IMR-90 (cell line): Measurements from ENCODE around the gene SIM2. TPM values are rescaled to one million over a fixed set of nuclear protein-coding genes. Genes with fewer than 3 reads are reported as not detected.
A peak's percentile ranks its signal among the peaks of the same experiment; 100 is the strongest.

Experiments
- ATAC-seq: fragments of 200-7000 bp; cut with Tn5 transposase; 2 replicates; pipeline ENCODE4 v1.9.1; 2020; ENCODE audit warnings: low read depth, mild to moderate bottlenecking, moderate library complexity
- BruUV-seq: library from RNA; stranded (reverse); fragments of 400-500 nt; replicated peaks from 2 replicates; lab custom pipeline; 2021; lab: Mats Ljungman, UMichigan
- CTCF ChIA-PET: fragments of 300-600 bp; formaldehyde crosslinking; extraction: SDS; loops from one replicate; lab custom pipeline; 2021; ENCODE audit warnings: antibody characterized with exemption; lab: Yijun Ruan, JAX
- POLR2A ChIA-PET: fragments of 300-600 bp; sonication (Branson Sonifier 250); formaldehyde crosslinking; loops from one replicate; lab custom pipeline; 2022; ENCODE audit warnings: antibody characterized with exemption; ENCODE audit not compliant: unreplicated experiment; lab: Charles Lee
- DNase-seq: peaks from one replicate; pipeline ENCODE4 v3.0.0; 2013
- H2AFZ ChIP-seq: replicated peaks from 2 replicates; pipeline ENCODE3; 2013; ENCODE audit warnings: low read length, mild to moderate bottlenecking; ENCODE audit not compliant: poor library complexity
- H2AK5ac ChIP-seq: 2 replicates; pipeline ENCODE4 v1.6.1; 2013; ENCODE audit warnings: low read depth, low read length, inconsistent platforms
- H2AK9ac ChIP-seq: replicated peaks from 2 replicates; pipeline ENCODE3; 2013; ENCODE audit warnings: mild to moderate bottlenecking, low read depth, low read length, moderate library complexity; ENCODE audit not compliant: poor library complexity
- H2BK120ac ChIP-seq: 2 replicates; pipeline ENCODE4 v1.6.1; 2013; ENCODE audit warnings: low read depth, low read length, inconsistent platforms
- H2BK15ac ChIP-seq: 3 replicates; pipeline ENCODE4 v1.6.1; 2013; ENCODE audit warnings: low read depth, low read length, inconsistent platforms
- H2BK20ac ChIP-seq: 2 replicates; pipeline ENCODE4 v1.6.1; 2013; ENCODE audit warnings: low read depth, mild to moderate bottlenecking, inconsistent platforms, low read length, moderate library complexity
- H2BK5ac ChIP-seq: 2 replicates; pipeline ENCODE4 v1.6.1; 2013; ENCODE audit warnings: mild to moderate bottlenecking, low read depth, low read length, inconsistent platforms; ENCODE audit not compliant: poor library complexity, severe bottlenecking
- H3K14ac ChIP-seq: replicated peaks from 2 replicates; pipeline ENCODE4 v1.6.1; 2013; ENCODE audit warnings: low read depth, low read length, inconsistent platforms
- H3K18ac ChIP-seq: 2 replicates; pipeline ENCODE4 v1.6.1; 2013; ENCODE audit warnings: low read depth, low read length, control low read depth
- H3K23ac ChIP-seq: 2 replicates; pipeline ENCODE4 v1.6.1; 2013; ENCODE audit warnings: low read depth, low read length, inconsistent platforms
- H3K27ac ChIP-seq: 2 replicates; pipeline ENCODE4 v1.5.1; 2013; ENCODE audit warnings: mild to moderate bottlenecking, control low read depth, low read length; ENCODE audit not compliant: insufficient read depth
- H3K27me3 ChIP-seq: 2 replicates; pipeline ENCODE4 v1.6.1; 2013; ENCODE audit warnings: low read length; ENCODE audit not compliant: control insufficient read depth, insufficient read depth
- H3K36me3 ChIP-seq: 2 replicates; pipeline ENCODE4 v1.6.1; 2013; ENCODE audit warnings: low read length, mixed read lengths; ENCODE audit not compliant: control insufficient read depth, insufficient read depth
- H3K4ac ChIP-seq: 2 replicates; pipeline ENCODE4 v1.6.1; 2013; ENCODE audit warnings: low read depth, low read length, inconsistent platforms
- H3K4me1 ChIP-seq: 2 replicates; pipeline ENCODE4 v1.6.1; 2013; ENCODE audit warnings: low read length, mixed read lengths; ENCODE audit not compliant: control insufficient read depth, insufficient read depth
- H3K4me2 ChIP-seq: 2 replicates; pipeline ENCODE4 v1.6.1; 2013; ENCODE audit warnings: low read depth, mild to moderate bottlenecking, control low read depth, low read length, moderate library complexity
- H3K4me3 ChIP-seq: 2 replicates; pipeline ENCODE4 v1.5.1; 2013; ENCODE audit warnings: low read depth, mild to moderate bottlenecking, control low read depth, low read length, moderate library complexity; ENCODE audit not compliant: insufficient read depth
- H3K56ac ChIP-seq: 2 replicates; pipeline ENCODE4 v1.6.1; 2013; ENCODE audit warnings: low read length, inconsistent platforms; ENCODE audit not compliant: insufficient read depth; ENCODE audit errors: extremely low read depth
- H3K79me1 ChIP-seq, 2 experiments: 2 replicates each; pipeline ENCODE4 v1.6.1; 2013; ENCODE audit warnings: low read length in 2 of 2, inconsistent platforms in 1 of 2, low read depth in 1 of 2
- H3K9ac ChIP-seq: 2 replicates; pipeline ENCODE4 v1.6.1; 2013; ENCODE audit warnings: low read depth, low read length, control low read depth
- H3K9me1 ChIP-seq: 2 replicates; pipeline ENCODE4 v1.6.1; 2013; ENCODE audit warnings: low read length, inconsistent platforms; ENCODE audit not compliant: insufficient read depth
- H3K9me3 ChIP-seq: 2 replicates; pipeline ENCODE4 v1.6.1; 2013; ENCODE audit warnings: low read length; ENCODE audit not compliant: control insufficient read depth, insufficient read depth
- H4K20me1 ChIP-seq: 2 replicates; pipeline ENCODE4 v1.6.1; 2013; ENCODE audit warnings: low read length, inconsistent platforms; ENCODE audit not compliant: insufficient read depth
- H4K5ac ChIP-seq: 2 replicates; pipeline ENCODE4 v1.6.1; 2013; ENCODE audit warnings: mild to moderate bottlenecking, low read depth, low read length, control low read depth
- H4K8ac ChIP-seq, 2 experiments: 2 replicates each; pipeline ENCODE4 v1.6.1; 2013; ENCODE audit warnings: low read depth in 2 of 2, low read length in 2 of 2, control low read depth in 1 of 2, inconsistent platforms in 1 of 2
- H4K91ac ChIP-seq: 2 replicates; pipeline ENCODE4 v1.6.1; 2013; ENCODE audit warnings: low read depth, low read length, inconsistent platforms; ENCODE audit not compliant: insufficient read depth
- CEBPB ChIP-seq: IDR thresholded peaks from 2 replicates; pipeline ENCODE4 v1.6.1; 2012; ENCODE audit warnings: low read depth, low read length, improper control_type of control experiment
- CHD1 ChIP-seq: IDR thresholded peaks from 2 replicates; pipeline ENCODE4 v1.6.1; 2012; ENCODE audit warnings: low read depth, low read length, improper control_type of control experiment
- CTCF ChIP-seq: conservative IDR thresholded peaks from 2 replicates; pipeline ENCODE4 v1.5.1; 2012; ENCODE audit warnings: mild to moderate bottlenecking, low read depth, low read length, improper control_type of control experiment
- ELK1 ChIP-seq: fragments of 150-350 bp; IDR thresholded peaks from 2 replicates; pipeline ENCODE4 v1.6.1; 2016; ENCODE audit warnings: low read depth, mild to moderate bottlenecking, low read length, moderate library complexity, borderline replicate concordance
- FOS ChIP-seq: fragments of 150-350 bp; IDR thresholded peaks from 2 replicates; pipeline ENCODE4 v1.6.1; 2016; ENCODE audit warnings: low read depth, low read length
- MAFK ChIP-seq: IDR thresholded peaks from 2 replicates; pipeline ENCODE4 v1.6.1; 2012; ENCODE audit warnings: low read depth, low read length, improper control_type of control experiment
- MXI1 ChIP-seq: IDR thresholded peaks from 2 replicates; pipeline ENCODE4 v1.6.1; 2012; ENCODE audit warnings: low read depth, mild to moderate bottlenecking, low read length, moderate library complexity, borderline replicate concordance
- RAD21 ChIP-seq: IDR thresholded peaks from 2 replicates; pipeline ENCODE4 v1.6.1; 2012; ENCODE audit warnings: low read length, improper control_type of control experiment
- USF2 ChIP-seq: fragments of 150-350 bp; IDR thresholded peaks from 2 replicates; pipeline ENCODE4 v1.6.1; 2017; ENCODE audit warnings: mild to moderate bottlenecking, antibody characterized with exemption, low read length, low read depth
- WGBS, 2 experiments: methylation state at CpG; one replicate each; pipeline versions ENCODE4 v1.1.5 to v1.1.7; 2013; ENCODE audit warnings: missing lambda C conversion rate in 2 of 2; ENCODE audit not compliant: insufficient read length in 1 of 2; ENCODE audit errors: extremely low coverage in 2 of 2; 5-methylcytosine and 5-hydroxymethylcytosine counted together
- dilution Hi-C: fragments of 300-500 bp; cut with HindIII; formaldehyde crosslinking; loops from one replicate; pipeline ENCODE4 v1.14.3; 2018; ENCODE audit warnings: low sequenced_read_pairs; ENCODE audit not compliant: unreplicated experiment
- in situ Hi-C: fragments of 300-500 bp; cut with MboI; formaldehyde crosslinking; loops from 3 replicates; pipeline ENCODE4 v1.14.3; 2019; ENCODE audit warnings: low sequenced_read_pairs, inconsistent platforms, mixed read lengths
- intact Hi-C: fragments of 100-400 bp; cut with micrococcal nuclease; formaldehyde crosslinking; loops from 2 replicates; pipeline ENCODE4 v1.10.0; 2022
- polyA plus RNA-seq, 3 experiments: library from polyadenylated mRNA; depleted of rRNA; stranded (reverse); fragments of >200 nt; gene quantifications; 2 replicates each; pipeline ENCODE4 v1.2.3, GENCODE V29; 2012; ENCODE audit warnings: low replicate concordance in 1 of 3
- total RNA-seq: library from RNA; depleted of rRNA; stranded (reverse); fragments of >200 nt; gene quantifications from 2 replicates; pipeline ENCODE4 v1.2.3, GENCODE V29; 2012

SIM2 gene
- total and polyA plus RNA-seq, 2 of the 4 experiments (the other 2 are of a cell fraction) = 2.2 to 7.5 TPM

- no peak for TF ChIP-seq USF2
These were observed 10.3 kb downstream of the SIM2 start (continued) for GRCh38 chr21:36709030-36709867.

- no peak overlapping the region for H3K9ac ChIP-seq
- no peak overlapping the region for H3K27ac ChIP-seq
- peaks cover 80% of the 10 kb centered on the region for H3K27me3 ChIP-seq
- no peaks in the 10 kb centered on the region; the same call in 1 of the 2 replicates for H3K4me1 ChIP-seq
- dilution Hi-C loops = no loop called here
- intact Hi-C loops = no loop called here
- H3K14ac ChIP-seq = no peak overlapping the region
- H3K36me3 ChIP-seq = no peaks in the 10 kb centered on the region; the same call in 1 of the 2 replicates
- H2BK15ac ChIP-seq = no peak overlapping the region
- 16% methylated on average over 14 of the region's 38 CpGs; no CpG with 5 or more reads in 1 of the 2 experiments for WGBS, 2 experiments
- H3K4ac ChIP-seq = no peak overlapping the region
- H2BK20ac ChIP-seq = no peak overlapping the region
- ATAC-seq (no peak), DNase-seq (no peak)
- H4K8ac ChIP-seq = no peak overlapping the region
- H4K5ac ChIP-seq = no peak overlapping the region
- H3K18ac ChIP-seq = no peak overlapping the region
- POLR2A ChIA-PET = no interaction called here
- BruUV-seq = no TSS peak
- CTCF ChIA-PET = interaction anchor here (1.0 to 1.4 kb wide), 2 partner anchors 8 to 144 kb away, joined by 3 to 4 read pairs; no protein-coding TSS in a partner anchor
- no peak overlapping the region for H2BK5ac ChIP-seq
- no peak overlapping the region for H4K91ac ChIP-seq
- no peak overlapping the region for H3K4me2 ChIP-seq
- H3K79me1 ChIP-seq = no peaks in the 10 kb centered on the region
- no peaks in the 10 kb centered on the region for H3K9me1 ChIP-seq
- in situ Hi-C loops = no loop called here
- no peak overlapping the region for H2AK5ac ChIP-seq
- H2AK9ac ChIP-seq = no peak overlapping the region
- H3K23ac ChIP-seq = peak overlapping the region; percentile 2
- H4K20me1 ChIP-seq = peaks cover 20% of the 10 kb centered on the region
- no peak overlapping the region for H3K4me3 ChIP-seq
- H2BK120ac ChIP-seq = no peak overlapping the region
- no peaks in the 10 kb centered on the region; the same call in 1 of the 2 replicates for H3K9me3 ChIP-seq
- H2AFZ ChIP-seq = peak overlapping the region; percentile 10
- no peak overlapping the region for H3K56ac ChIP-seq
- no peak for TF ChIP-seq RAD21
- TF ChIP-seq FOS = no peak
- TF ChIP-seq CTCF = no peak
- no peak for TF ChIP-seq ELK1
- no peak for TF ChIP-seq MAFK
- no peak for TF ChIP-seq CEBPB
- no peak for TF ChIP-seq MXI1
- no peak for TF ChIP-seq CHD1
These were observed 11.2 kb downstream of the SIM2 start for GRCh38 chr21:36709868-36710728.
